Spleen (tissue), 11 donors: ENCODE data around the gene LRRC34. TPM values are rescaled to one million over a fixed set of nuclear protein-coding genes. Genes with fewer than 3 reads are reported as not detected.
A peak's percentile ranks its signal among the peaks of the same experiment; 100 is the strongest.

Experiments
- DNase-seq: peaks from one replicate; pipeline ENCODE4 v3.0.0-alpha.2; 2020
- H3K27ac ChIP-seq, 8 donors: fragments of 200-600 bp; sonication (generic) in 7 of 8; 1 replicate in 4 of 8; 2 replicates in 4 of 8; pipeline versions ENCODE4 v1.5.0 to v1.8.0; 2016 to 2021; ENCODE audit warnings: inconsistent platforms in 4 of 8, mild to moderate bottlenecking in 4 of 8, moderate library complexity in 1 of 8
- H3K27me3 ChIP-seq, 7 donors: fragments of 200-600 bp; sonication (generic) in 6 of 7; replicated peaks in 1 of 7; 1 replicate in 4 of 7; 2 replicates in 3 of 7; pipeline versions ENCODE4 v1.5.0 to v1.8.0; 2016 to 2021; ENCODE audit warnings: inconsistent platforms in 3 of 7, mild to moderate bottlenecking in 1 of 7
- H3K36me3 ChIP-seq, 6 donors: fragments of 200-600 bp; sonication (generic) in 5 of 6; 1 replicate in 4 of 6; 2 replicates in 2 of 6; pipeline versions ENCODE4 v1.5.0 to v1.8.0; 2016 to 2021; ENCODE audit warnings: inconsistent platforms in 2 of 6
- H3K4me1 ChIP-seq, 6 donors: fragments of 200-600 bp; sonication (generic) in 5 of 6; 1 replicate in 3 of 6; 2 replicates in 3 of 6; pipeline versions ENCODE4 v1.5.0 to v1.8.0; 2016 to 2021; ENCODE audit warnings: inconsistent platforms in 3 of 6
- H3K4me3 ChIP-seq, 8 donors: fragments of 200-600 bp; sonication (generic) in 7 of 8; 1 replicate in 4 of 8; 2 replicates in 4 of 8; pipeline versions ENCODE4 v1.5.0 to v1.8.0; 2016 to 2021; ENCODE audit warnings: inconsistent platforms in 4 of 8, mild to moderate bottlenecking in 4 of 8, moderate library complexity in 2 of 8
- H3K9me3 ChIP-seq, 8 donors: fragments of 200-600 bp; sonication (generic) in 7 of 8; 1 replicate in 4 of 8; 2 replicates in 4 of 8; pipeline versions ENCODE4 v1.5.0 to v1.8.0; 2016 to 2021; ENCODE audit warnings: inconsistent platforms in 4 of 8
- CTCF ChIP-seq, 11 experiments: fragments of 200-600 bp in 7 of 11; fragments of 450-650 bp in 4 of 11; sonication (generic) in 4 of 11; IDR thresholded peaks in 8 of 11; conservative IDR thresholded peaks in 3 of 11; 1 replicate in 7 of 11; 2 replicates in 4 of 11; pipeline versions ENCODE4 v1.4.0 to v1.8.0; 2016 to 2021; ENCODE audit warnings: antibody characterized with exemption in 11 of 11, inconsistent platforms in 4 of 11, mild to moderate bottlenecking in 1 of 11
- POLR2A ChIP-seq, 3 donors: fragments of 450-650 bp; IDR thresholded peaks; one replicate each; pipeline ENCODE4 v1.5.1; 2017; ENCODE audit warnings: antibody characterized with exemption in 3 of 3, mild to moderate bottlenecking in 1 of 3
- POLR2AphosphoS5 ChIP-seq, 3 donors: sonication (generic); formaldehyde crosslinking; IDR thresholded peaks; one replicate each; pipeline ENCODE4 v1.5.1; 2017; ENCODE audit warnings: antibody characterized with exemption in 3 of 3
- WGBS, 5 donors: extraction: QIAGEN DNeasy Blood & Tissue Kit in 3 of 5; methylation state at CpG; one replicate each; pipeline versions ENCODE4 v1.1.5 to v1.1.7; 2013 to 2018; 5-methylcytosine and 5-hydroxymethylcytosine counted together
- intact Hi-C: fragments of 100-400 bp; cut with DNase I; formaldehyde crosslinking; loops from one replicate; pipeline ENCODE4 v1.15.0; 2023; ENCODE audit warnings: low total_unique reads
- polyA plus RNA-seq, 3 donors: library from polyadenylated mRNA; stranded (reverse); fragments of 200-250 nt; gene quantifications; one replicate each; pipeline ENCODE4 v1.2.1, GENCODE V29; 2013
- total RNA-seq, 7 donors: library from RNA; depleted of rRNA in 3 of 7; stranded (reverse); fragments of >200 nt in 3 of 7; fragmentation: NEBNext Ultra II Directional in 4 of 7; extraction: Animal tissue kit (Norgen Biotek cat#: 25700) in 4 of 7; gene quantifications; one replicate each; pipeline versions ENCODE4 v1.1.0 to v1.2.1, GENCODE V29; 2016 to 2021
- donor health status: healthy with polysubstance abuse.
- donor health status: DM: no; HTN: no; CAD: no; lungs with moderate emphysema.
- donor health status: DM: no; HTN: no; CAD: no.
- donor health status: Bipolar disorder and iron deficiency.
- donor health status: healthy.
- donor health status: DM: no; HTN: no; CAD: no.
- donor health status: DM: yes; HTN: yes; CAD: no.

The LRRC34 gene
- total and polyA plus RNA-seq, 10 donors: 1.2 to 8.9 (median 4.4) TPM

DNA sequence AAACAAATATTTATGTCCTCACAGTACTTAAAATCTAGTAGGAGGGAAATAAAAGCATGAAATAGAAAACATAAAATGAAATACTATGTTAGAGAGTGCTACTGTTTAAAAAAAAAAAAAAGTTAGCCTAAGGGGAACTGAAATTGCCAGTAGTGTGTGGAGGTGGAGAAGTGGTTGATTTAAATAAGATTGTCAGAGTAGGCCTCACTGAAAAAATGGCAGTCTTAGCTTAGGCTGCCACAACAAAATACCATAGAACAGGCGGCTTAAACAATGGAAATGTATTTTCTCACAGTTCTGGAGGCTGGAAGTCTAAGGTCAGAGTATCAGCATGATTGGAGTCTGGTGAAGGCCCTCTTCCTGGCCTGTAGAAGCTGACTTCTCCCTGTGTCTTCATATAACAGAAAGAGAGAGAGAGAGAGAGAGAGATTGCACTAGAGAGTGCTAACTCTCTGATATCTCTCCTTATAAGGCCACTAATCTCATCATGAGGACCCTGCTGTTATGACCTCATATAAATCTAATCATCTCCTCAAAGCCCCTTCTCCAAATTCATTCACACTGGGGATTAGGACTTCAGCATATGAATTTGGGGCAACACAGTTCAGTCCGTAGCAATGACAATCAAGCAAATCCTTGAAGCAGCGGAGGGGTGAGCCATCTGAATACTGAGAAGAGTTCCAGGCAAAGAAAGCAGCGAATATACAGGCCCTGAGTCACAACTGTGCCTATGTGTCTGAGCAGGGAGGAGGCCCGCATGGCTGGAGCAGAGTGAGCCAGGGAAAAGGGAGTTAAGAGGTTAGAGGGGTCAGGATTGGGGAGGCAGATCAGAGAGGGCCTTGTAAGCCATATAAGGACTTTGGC, 23.6 kb upstream of the LRRC34 start:
- H3K27ac ChIP-seq: peak overlapping the region; percentile 5 to 75 (median 56)

GRCh38 chr3:169835533-169835932, 22.8 kb upstream of the LRRC34 start:
- Histone ChIP-seq H3K9me3 (no peaks in the 10 kb centered on the region), H3K27ac (peak overlapping the region in 6 of 8 donors; percentile 5 to 75 (median 69)), H3K27me3 (no peaks in the 10 kb centered on the region), H3K4me1 (peaks cover 0 to 20% (median 0%) of the 10 kb centered on the region in 6 donors), H3K36me3 (no peaks in the 10 kb centered on the region), H3K4me3 (no peak overlapping the region)
- no peak for DNase-seq
- intact Hi-C loops: no loop called here
- TF ChIP-seq CTCF (IDR thresholded peaks at IDR 0.05 in 8 of 11, conservative IDR thresholded peaks at IDR 0.05 in 3 of 11) (no peak), POLR2A (IDR thresholded peaks at IDR 0.05) (no peak), POLR2AphosphoS5 (IDR thresholded peaks at IDR 0.05) (no peak)
- WGBS, 5 donors: 67 to 88% (median 74%) methylated on average over 1 of the region's 1 CpG

More for the DNA sequence above, 23.6 kb upstream of the LRRC34 start:
- Histone ChIP-seq H3K4me3 (no peak overlapping the region), H3K36me3 (no peaks in the 10 kb centered on the region), H3K4me1 (peaks cover 0 to 28% (median 7%) of the 10 kb centered on the region in 6 donors), H3K27me3 (no peaks in the 10 kb centered on the region), H3K9me3 (no peaks in the 10 kb centered on the region)
- intact Hi-C loops: no loop called here
- WGBS, 5 donors: 70 to 87% (median 73%) methylated on average over 5 of the region's 5 CpGs
- TF ChIP-seq CTCF (IDR thresholded peaks at IDR 0.05 in 8 of 11, conservative IDR thresholded peaks at IDR 0.05 in 3 of 11) (no peak), POLR2A (IDR thresholded peaks at IDR 0.05) (no peak)
- no peak for DNase-seq

DNA sequence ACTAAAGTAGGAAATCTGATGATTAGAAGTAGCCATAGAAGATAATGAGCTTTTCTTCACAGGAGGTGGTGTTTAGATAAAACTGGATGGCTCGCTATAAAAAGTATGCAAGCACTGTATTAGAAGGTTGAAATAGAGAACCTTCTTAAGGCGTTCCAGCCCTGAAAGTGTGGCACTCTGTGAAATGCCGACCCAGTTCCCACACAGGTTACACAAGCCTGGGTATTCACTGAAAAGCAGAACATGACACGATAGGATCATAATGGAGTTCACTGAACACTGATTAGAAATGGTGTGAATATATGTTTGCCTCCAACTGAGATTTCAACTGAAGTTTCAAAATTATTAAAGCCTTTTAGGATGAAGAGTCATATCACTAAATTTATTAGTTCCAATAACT, 15.0 kb upstream of the LRRC34 start:
- H3K4me1 ChIP-seq: peaks cover 0 to 15% (median 10%) of the 10 kb centered on the region in 6 donors
- no peak overlapping the region for H3K4me3 ChIP-seq
- H3K36me3 ChIP-seq: no peaks in the 10 kb centered on the region
- H3K27ac ChIP-seq: no peak overlapping the region
- DNase-seq: no peak
- H3K27me3 ChIP-seq: no peaks in the 10 kb centered on the region
- 61 to 85% (median 76%) methylated on average over 4 of the region's 4 CpGs for WGBS, 5 donors
- intact Hi-C loops: no loop called here
- TF ChIP-seq POLR2A (IDR thresholded peaks at IDR 0.05) (no peak), POLR2AphosphoS5 (IDR thresholded peaks at IDR 0.05) (no peak), CTCF (IDR thresholded peaks at IDR 0.05 in 8 of 11, conservative IDR thresholded peaks at IDR 0.05 in 3 of 11) (no peak)
- H3K9me3 ChIP-seq: no peaks in the 10 kb centered on the region

- no peaks in the 10 kb centered on the region for H3K36me3 ChIP-seq
- intact Hi-C loops: no loop called here
- no peak for DNase-seq
- no peak overlapping the region for H3K4me3 ChIP-seq
- no peaks in the 10 kb centered on the region for H3K9me3 ChIP-seq
- TF ChIP-seq POLR2AphosphoS5 (IDR thresholded peaks at IDR 0.05) (no peak), CTCF (IDR thresholded peaks at IDR 0.05 in 8 of 11, conservative IDR thresholded peaks at IDR 0.05 in 3 of 11) (no peak), POLR2A (IDR thresholded peaks at IDR 0.05) (no peak)
- 81 to 91% (median 87%) methylated on average over 3 of the region's 3 CpGs for WGBS, 5 donors
- H3K27ac ChIP-seq: no peak overlapping the region
- H3K27me3 ChIP-seq: no peaks in the 10 kb centered on the region
- peaks cover 0 to 15% (median 10%) of the 10 kb centered on the region in 6 donors for H3K4me1 ChIP-seq
Measured at GRCh38 chr3:169825316-169825715, 12.6 kb upstream of the LRRC34 start.
